Activated T-cell treated with anti-CD3 and anti-CD28 coated beads for 24 hours (primary cell): ENCODE measurements around the gene ZFHX3.

ENCODE experiments used
- DNase-seq: peaks from one replicate; pipeline ENCODE4 v3.0.0-alpha.2; 2020; ENCODE audit warnings: low read depth

The ZFHX3 gene

DNA sequence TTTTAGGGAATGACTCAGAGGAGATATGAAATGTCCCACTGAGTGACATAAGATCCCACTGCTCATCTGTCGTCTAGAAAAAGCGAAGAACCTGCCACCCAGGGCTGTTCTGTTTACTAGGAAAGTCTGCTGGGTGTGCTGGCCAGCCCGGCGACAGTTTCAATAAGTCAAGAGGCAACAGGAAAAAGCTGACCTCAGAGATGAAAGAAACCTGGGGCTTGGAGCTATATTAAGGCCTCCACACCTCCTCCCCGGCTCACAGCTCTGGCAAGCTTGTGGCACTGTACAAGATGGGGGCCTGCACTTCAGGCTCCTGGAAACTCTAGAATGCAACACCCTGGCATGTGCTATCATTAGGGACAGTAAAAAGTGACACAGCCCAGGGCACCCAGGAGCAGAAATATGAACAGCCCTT is 10.6 kb downstream of the ZFHX3 start:
- no peak for DNase-seq

GRCh38 chr16:73036074-73036826 is 11.7 kb downstream of the ZFHX3 start:
- DNase-seq = no peak

- no peak for DNase-seq
These were observed 13.6 kb downstream of the ZFHX3 start for GRCh38 chr16:73034374-73034773.

- DNase-seq = no peak
These were observed 14.5 kb downstream of the ZFHX3 start for GRCh38 chr16:73033271-73033998.

- no peak for DNase-seq
These were observed 15.2 kb downstream of the ZFHX3 start for GRCh38 chr16:73032541-73033270.

GRCh38 chr16:73031984-73032383 is 15.9 kb downstream of the ZFHX3 start:
- DNase-seq = no peak

GRCh38 chr16:73031155-73031866 is 16.6 kb downstream of the ZFHX3 start:
- DNase-seq = no peak

GRCh38 chr16:73028721-73029361 is 19.1 kb downstream of the ZFHX3 start:
- no peak for DNase-seq

DNA sequence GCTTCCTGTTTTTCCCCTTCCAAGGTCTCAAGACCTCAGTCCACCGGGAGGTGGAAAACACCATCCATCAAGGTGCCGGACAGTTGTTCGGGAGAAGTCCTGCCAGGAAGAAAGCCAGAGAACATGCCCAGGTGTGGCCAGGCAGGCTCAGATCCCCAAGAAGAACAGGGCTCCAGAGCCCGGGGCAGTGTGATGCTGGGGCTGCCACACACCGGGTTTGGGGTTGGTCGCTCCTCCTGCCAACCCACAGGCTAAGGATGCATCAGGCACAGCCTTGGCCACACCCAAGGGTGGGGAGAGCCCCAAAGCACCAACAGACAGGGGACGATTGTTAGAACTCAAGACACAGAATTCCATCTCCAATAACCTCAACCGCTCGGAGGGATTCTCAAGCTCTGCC is 19.7 kb downstream of the ZFHX3 start:
- DNase-seq = no peak

GRCh38 chr16:73027685-73028111 is 20.2 kb downstream of the ZFHX3 start:
- no peak for DNase-seq

GRCh38 chr16:73026754-73027684 is 20.9 kb downstream of the ZFHX3 start:
- DNase-seq = no peak

- no peak for DNase-seq
These were observed 22.1 kb downstream of the ZFHX3 start for GRCh38 chr16:73025856-73026210.

DNA sequence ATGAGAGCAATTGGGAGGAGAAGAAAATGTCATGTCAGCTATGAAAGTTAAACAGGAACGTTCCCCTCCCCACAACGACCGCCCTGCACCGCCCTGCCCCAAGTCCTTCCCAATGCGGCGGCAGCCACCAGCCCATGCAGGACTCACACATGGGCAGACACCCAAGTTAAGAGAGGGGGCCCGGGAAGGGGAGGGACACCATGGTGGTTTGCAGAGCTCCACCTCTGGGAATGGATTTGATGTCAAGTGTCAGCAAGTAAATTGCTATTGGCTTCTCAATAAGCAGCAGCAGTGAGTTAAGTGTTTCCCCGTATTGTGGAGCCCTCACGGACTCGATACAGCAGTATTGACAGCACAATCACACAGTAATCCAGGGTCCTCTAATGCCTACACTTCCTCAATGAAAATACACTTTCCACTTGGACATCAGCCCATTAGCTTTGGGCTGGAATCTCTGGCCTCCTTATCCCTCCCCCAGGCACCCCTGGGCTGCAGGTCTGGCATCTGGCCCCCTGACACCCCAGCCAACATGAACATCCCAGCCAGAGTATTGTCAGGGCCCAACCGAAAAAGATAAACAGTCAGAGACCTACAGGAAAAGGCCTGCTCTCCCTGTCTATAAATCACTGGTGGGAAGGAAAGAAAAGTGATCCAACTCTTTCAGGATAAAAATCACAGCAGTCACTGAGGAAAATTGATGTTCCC is 22.6 kb downstream of the ZFHX3 start:
- DNase-seq = no peak

DNA sequence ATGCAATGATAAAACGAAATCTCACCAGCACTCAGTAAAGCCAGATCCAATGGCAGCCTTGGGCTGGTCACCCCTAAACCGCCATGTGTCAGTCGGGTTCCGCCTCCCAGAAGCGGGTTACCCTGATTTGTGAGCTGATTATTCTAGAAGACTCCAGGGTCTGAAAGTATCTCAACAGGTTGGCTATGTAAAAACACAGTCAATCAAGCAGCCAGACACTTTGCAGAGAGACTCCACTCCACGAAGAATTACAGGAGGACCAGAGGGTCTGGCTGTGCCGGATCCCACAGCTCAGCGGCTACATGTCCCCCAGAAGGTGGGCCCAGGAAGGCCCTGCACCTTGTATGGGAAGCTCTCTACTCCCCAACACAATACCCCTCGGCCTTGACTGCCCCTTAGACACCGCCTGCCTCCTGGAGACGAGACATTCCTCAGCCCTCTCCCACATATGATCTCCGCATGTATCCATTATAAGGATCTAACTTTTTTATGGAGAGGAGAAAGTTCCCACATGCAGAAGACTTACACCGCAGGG is 23.3 kb downstream of the ZFHX3 start:
- no peak for DNase-seq

DNA sequence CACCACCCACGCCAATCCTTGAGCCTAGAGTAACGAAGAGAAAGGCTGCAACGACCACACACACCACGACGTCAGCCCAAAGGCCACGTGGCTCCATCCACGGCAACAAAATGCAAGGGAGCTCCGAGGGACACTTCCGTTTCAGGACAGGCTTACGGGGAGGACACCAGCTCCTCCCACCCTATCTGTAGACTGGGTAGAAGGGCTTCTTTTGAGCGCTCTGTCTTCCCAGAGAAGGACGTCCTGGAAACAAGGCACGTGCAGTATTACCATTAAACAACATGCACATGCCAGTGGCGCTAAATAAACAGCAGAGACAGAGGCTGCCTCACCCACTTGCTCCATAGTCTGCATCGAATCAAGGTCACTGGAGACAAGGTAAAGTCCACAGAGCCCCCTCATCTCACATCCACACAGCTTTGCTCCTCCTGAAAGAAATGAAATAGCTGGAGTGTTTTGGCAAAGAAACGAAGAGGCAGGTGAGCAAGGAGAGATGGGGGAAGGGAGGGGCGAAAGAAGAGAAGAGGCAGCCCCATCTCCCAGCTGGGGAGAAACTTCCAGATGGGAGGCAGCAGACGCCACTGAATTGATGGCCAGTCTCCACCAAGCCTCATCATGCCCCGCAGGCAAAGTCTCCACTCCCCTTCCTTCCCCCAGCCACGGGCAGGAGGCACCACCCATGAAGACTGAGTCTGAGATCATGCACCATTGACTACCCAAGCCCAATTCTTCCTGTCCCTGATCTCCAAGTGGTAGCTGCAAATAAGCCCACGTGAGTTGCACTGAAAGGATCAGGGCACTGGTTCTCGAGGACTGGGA is 24.0 kb downstream of the ZFHX3 start:
- no peak for DNase-seq

- DNase-seq = no peak
These were observed 24.6 kb downstream of the ZFHX3 start for GRCh38 chr16:73023320-73023719.

DNA sequence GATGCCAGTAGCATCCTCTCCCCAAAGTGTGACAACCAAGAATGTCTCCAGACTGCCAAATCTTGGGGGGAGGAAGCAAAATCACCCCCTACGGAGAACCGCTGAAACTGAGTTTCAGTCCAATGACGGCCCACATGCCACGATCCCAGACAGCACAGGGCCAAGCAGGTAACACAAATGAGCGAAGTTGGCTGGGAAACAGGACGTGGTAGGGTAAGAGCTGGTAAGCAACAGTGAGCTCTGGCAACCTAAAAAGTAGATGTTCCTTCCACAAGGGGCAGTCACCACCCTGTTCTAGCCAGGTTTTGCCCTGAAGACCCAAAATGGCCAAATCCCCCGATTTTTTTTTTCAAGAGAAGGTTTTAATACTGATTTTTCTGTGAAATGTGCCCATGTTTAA is 25.4 kb downstream of the ZFHX3 start:
- DNase-seq = no peak

- DNase-seq = no peak
These were observed 25.9 kb downstream of the ZFHX3 start for GRCh38 chr16:73021866-73022495.
